GM12878 (cell line): Measurements from ENCODE around the gene OR2F2. TPM values are rescaled to one million over a fixed set of nuclear protein-coding genes. Genes with fewer than 3 reads are reported as not detected.

Experiments
- ATAC-seq: fragments of 200-7000 bp; cut with Tn5 transposase; 3 replicates; pipeline ENCODE4 v1.9.1; 2020; ENCODE audit warnings: mild to moderate bottlenecking, moderate library complexity
- BruUV-seq: library from RNA; stranded (reverse); fragments of 400-500 nt; replicated peaks from 2 replicates; lab custom pipeline; 2021; lab: Mats Ljungman, UMichigan
- CTCF ChIA-PET: fragments of 300-600 bp; sonication (Branson Sonifier 250); formaldehyde crosslinking; extraction: SDS; loops from one replicate; lab custom pipeline; 2021; ENCODE audit warnings: inconsistent platforms; lab: Yijun Ruan, JAX
- POLR2A ChIA-PET: fragments of 350-600 bp; formaldehyde crosslinking; extraction: SDS; loops from one replicate; lab custom pipeline; 2021; ENCODE audit warnings: inconsistent platforms; lab: Charles Lee
- RAD21 ChIA-PET: fragments of 300-600 bp; sonication (Branson Sonifier 250); formaldehyde crosslinking; loops from one replicate; lab custom pipeline; 2023; ENCODE audit warnings: antibody characterized with exemption; ENCODE audit not compliant: unreplicated experiment; lab: Charles Lee
- SMC1A ChIA-PET: fragments of 300-600 bp; sonication (Branson Sonifier 250); formaldehyde crosslinking; loops from one replicate; lab custom pipeline; 2023; ENCODE audit not compliant: unreplicated experiment, uncharacterized antibody; lab: Charles Lee
- DNase-seq: peaks from one replicate; pipeline ENCODE4 v3.0.0-alpha.2; 2011; ENCODE audit warnings: low read depth, low spot score
- FAIRE-seq: peaks from 3 replicates; lab custom pipeline; 2011; peaks lifted over from hg19 to GRCh38; lab: Jason Lieb, UNC
- H2AFZ ChIP-seq: 2 replicates; pipeline ENCODE4 v1.6.0; 2011; ENCODE audit warnings: low read depth, low read length, control low read depth; ENCODE audit not compliant: control insufficient read depth
- H3K27ac ChIP-seq: 2 replicates; pipeline ENCODE4 v1.5.1; 2011; ENCODE audit warnings: control low read depth; ENCODE audit not compliant: control insufficient read depth, insufficient read depth
- H3K27me3 ChIP-seq, 2 experiments: replicated peaks in 1 of 2; 2 replicates each; pipeline versions ENCODE4 v1.6.0 to v1.6.1; 2011; ENCODE audit warnings: low read length in 1 of 2; ENCODE audit not compliant: control insufficient read depth in 2 of 2, insufficient read depth in 2 of 2
- H3K36me3 ChIP-seq, 2 experiments: 2 replicates each; pipeline ENCODE4 v1.5.1; 2011; ENCODE audit warnings: low read length in 1 of 2; ENCODE audit not compliant: control insufficient read depth in 2 of 2, insufficient read depth in 2 of 2
- H3K4me1 ChIP-seq: 2 replicates; pipeline ENCODE4 v1.6.1; 2011; ENCODE audit warnings: mild to moderate bottlenecking, low read length, moderate library complexity, mixed read lengths; ENCODE audit not compliant: control insufficient read depth, insufficient read depth
- H3K4me2 ChIP-seq: 2 replicates; pipeline ENCODE4 v1.6.0; 2011; ENCODE audit warnings: control low read depth; ENCODE audit not compliant: control insufficient read depth, insufficient read depth
- H3K4me3 ChIP-seq: fragments of 200-600 bp; sonication (generic); 2 replicates; pipeline ENCODE4 v1.5.1; 2016
- H3K79me2 ChIP-seq: 2 replicates; pipeline ENCODE4 v1.6.0; 2011; ENCODE audit warnings: low read length; ENCODE audit not compliant: control insufficient read depth, insufficient read depth
- H3K9ac ChIP-seq: 2 replicates; pipeline ENCODE4 v1.8.0; 2011; ENCODE audit warnings: low read length, control low read depth, mixed read lengths; ENCODE audit not compliant: control insufficient read depth, insufficient read depth
- H3K9me3 ChIP-seq: replicated peaks from 3 replicates; pipeline ENCODE4 v1.5.1; 2011; ENCODE audit warnings: mild to moderate bottlenecking, low read length; ENCODE audit not compliant: control insufficient read depth, insufficient read depth
- H4K20me1 ChIP-seq: 2 replicates; pipeline ENCODE4 v1.6.0; 2011; ENCODE audit not compliant: control insufficient read depth, insufficient read depth
- BCL11A ChIP-seq: IDR thresholded peaks from 2 replicates; pipeline ENCODE4 v1.6.1; 2011; ENCODE audit warnings: low read depth, low read length
- BCLAF1 ChIP-seq: fragments of 450-650 bp; IDR thresholded peaks from 2 replicates; pipeline ENCODE4 v1.6.1; 2017; ENCODE audit warnings: antibody characterized with exemption, mild to moderate bottlenecking, moderate library complexity
- CREM ChIP-seq: IDR thresholded peaks from 2 replicates; pipeline ENCODE4 v1.6.1; 2014; ENCODE audit warnings: antibody characterized with exemption, low read depth
- E4F1 ChIP-seq: fragments of 450-650 bp; IDR thresholded peaks from 2 replicates; pipeline ENCODE4 v1.6.1; 2018; ENCODE audit warnings: borderline replicate concordance, mild to moderate bottlenecking; ENCODE audit not compliant: partially characterized antibody
- EGR1 ChIP-seq, 2 experiments: IDR thresholded peaks; 1 replicate in 1 of 2; 2 replicates in 1 of 2; pipeline ENCODE4 v1.6.1; 2011 to 2012; ENCODE audit warnings: low read depth in 2 of 2, low read length in 2 of 2, borderline replicate concordance in 1 of 2, mild to moderate bottlenecking in 1 of 2, moderate library complexity in 1 of 2
- IKZF2 ChIP-seq, 2 experiments: fragments of 450-650 bp; IDR thresholded peaks; 2 replicates each; pipeline ENCODE4 v1.6.1; 2017; ENCODE audit warnings: mild to moderate bottlenecking in 2 of 2, moderate library complexity in 2 of 2
- IRF4 ChIP-seq: IDR thresholded peaks from 2 replicates; pipeline ENCODE4 v1.6.1; 2011; ENCODE audit warnings: low read depth, low read length
- KAT2A ChIP-seq: conservative IDR thresholded peaks from 2 replicates; pipeline ENCODE4 v1.6.1; 2011; ENCODE audit warnings: low read depth, low read length; ENCODE audit not compliant: control insufficient read depth
- MTA2 ChIP-seq: fragments of 450-650 bp; IDR thresholded peaks from 2 replicates; pipeline ENCODE4 v1.6.1; 2016; ENCODE audit warnings: low read depth, mild to moderate bottlenecking, moderate library complexity
- MTA3 ChIP-seq: IDR thresholded peaks from 2 replicates; pipeline ENCODE4 v1.6.1; 2012; ENCODE audit warnings: low read length, inconsistent platforms, borderline replicate concordance
- NFYA ChIP-seq: IDR thresholded peaks from 2 replicates; pipeline ENCODE4 v1.6.1; 2011; ENCODE audit warnings: low read depth, mild to moderate bottlenecking, low read length, improper control_type of control experiment, borderline replicate concordance
- NFYB ChIP-seq: IDR thresholded peaks from 2 replicates; pipeline ENCODE4 v1.6.1; 2011; ENCODE audit warnings: low read depth, mild to moderate bottlenecking, low read length, improper control_type of control experiment, moderate library complexity; ENCODE audit not compliant: insufficient read depth
- PAX5 ChIP-seq: IDR thresholded peaks from 2 replicates; pipeline ENCODE4 v1.6.1; 2011; ENCODE audit warnings: low read depth, low read length, borderline replicate concordance
- RAD21 ChIP-seq: IDR thresholded peaks from 2 replicates; pipeline ENCODE4 v1.6.1; 2011; ENCODE audit warnings: mild to moderate bottlenecking, low read depth, low read length, moderate library complexity; ENCODE audit not compliant: insufficient read depth
- SMAD1 ChIP-seq: fragments of 450-650 bp; IDR thresholded peaks from 2 replicates; pipeline ENCODE4 v1.6.1; 2018; ENCODE audit warnings: mild to moderate bottlenecking, low read depth; ENCODE audit not compliant: partially characterized antibody
- SUZ12 ChIP-seq: fragments of 200-600 bp; sonication (generic); IDR thresholded peaks from one replicate; pipeline ENCODE4 v1.6.1; 2018; ENCODE audit warnings: antibody characterized with exemption, mild to moderate bottlenecking; ENCODE audit not compliant: unreplicated experiment
- TBL1XR1 ChIP-seq: IDR thresholded peaks from 2 replicates; pipeline ENCODE4 v1.6.1; 2012; ENCODE audit warnings: low read depth, low read length, improper control_type of control experiment
- ZNF24 ChIP-seq: fragments of 450-650 bp; IDR thresholded peaks from 2 replicates; pipeline ENCODE4 v1.6.1; 2017; ENCODE audit warnings: antibody characterized with exemption, mild to moderate bottlenecking
- WGBS: methylation state at CpG from one replicate; pipeline ENCODE4 v1.1.6; 2016; ENCODE audit warnings: low lambda C conversion rate; ENCODE audit not compliant: insufficient replicate concordance, insufficient coverage; ENCODE audit errors: missing lambda C conversion rate; 5-methylcytosine and 5-hydroxymethylcytosine counted together
- in situ Hi-C: fragments of 300-500 bp; cut with MboI; formaldehyde crosslinking; loops from 9 replicates; pipeline ENCODE4 v1.14.3; 2018; ENCODE audit warnings: mixed read lengths
- intact Hi-C: fragments of 100-400 bp; cut with micrococcal nuclease; formaldehyde crosslinking; loops from one replicate; pipeline ENCODE4 v1.14.2; 2022; ENCODE audit not compliant: unreplicated experiment
- polyA plus RNA-seq, 11 experiments: library from polyadenylated mRNA; depleted of rRNA in 4 of 11; unstranded in 6 of 11; stranded (reverse) in 5 of 11; fragments of >200 nt; fragmentation: Nextera tagmentation in 4 of 11; fragmentation: Illumina TruSeq in 1 of 11; extraction: Ambion mirVana in 4 of 11; extraction: Trizol in 1 of 11; gene quantifications; 1 replicate in 1 of 11; 2 replicates in 10 of 11; pipeline versions ENCODE4 v1.2.1 to v1.2.3, GENCODE V29; 2011 to 2016; ENCODE audit warnings: inconsistent platforms in 2 of 11, missing spikeins in 2 of 11, low read depth in 1 of 11
- total RNA-seq, 4 experiments: library from RNA; depleted of rRNA in 3 of 4; stranded (reverse); fragments of >200 nt in 3 of 4; fragmentation: Illumina TruSeq in 1 of 4; extraction: Trizol in 1 of 4; gene quantifications; 2 replicates each; pipeline versions ENCODE4 v1.2.1 to v1.2.3, GENCODE V29; 2013 to 2021
- TF ChIP-seq, protein P1 (sequence below): IDR thresholded peaks from 2 replicates; pipeline ENCODE4 v1.6.1; 2011; ENCODE audit warnings: borderline replicate concordance, low read depth, mild to moderate bottlenecking, moderate library complexity, low read length; ENCODE audit not compliant: insufficient read depth, poor library complexity, severe bottlenecking

The OR2F2 gene
- total and polyA plus RNA-seq, 10 of the 15 experiments (the other 5 are each of a cell fraction or from before 2014, with no cell fraction given): not detected

GRCh38 chr7:143967398-143967797, 32.4 kb downstream of the OR2F2 start:
- H4K20me1 ChIP-seq: no peaks in the 10 kb centered on the region
- no peak overlapping the region for H3K4me2 ChIP-seq
- H3K4me1 ChIP-seq: no peaks in the 10 kb centered on the region
- intact Hi-C loops: no loop called here
- H3K27me3 ChIP-seq: no peaks in the 10 kb centered on the region
- DNase-seq (no peak), ATAC-seq (no peak), FAIRE-seq (no peak)
- in situ Hi-C loops: no loop called here
- no TSS peak for BruUV-seq
- H3K9ac ChIP-seq: no peak overlapping the region
- SMC1A ChIA-PET: interaction anchor here (1.1 kb wide), 1 partner anchor 8 kb away, joined by 4 read pairs; no protein-coding TSS in a partner anchor
- no peak overlapping the region for H3K4me3 ChIP-seq
- H3K27ac ChIP-seq: no peak overlapping the region
- POLR2A ChIA-PET: no interaction called here
- CTCF ChIA-PET: no interaction called here
- no peaks in the 10 kb centered on the region for H3K36me3 ChIP-seq
- no peaks in the 10 kb centered on the region for H3K79me2 ChIP-seq
- no peak overlapping the region for H2AFZ ChIP-seq
- TF ChIP-seq E4F1 (no peak), NFYA (no peak), BCLAF1 (no peak), NFYB (no peak), MTA3 (no peak), BCL11A (no peak), EGR1 (IDR thresholded peaks at IDR 0.05; ENCODE audit: borderline replicate concordance in 1 of 2, low read depth in 2 of 2, low read length in 2 of 2) (no peak), PAX5 (no peak), ZNF24 (no peak), IRF4 (no peak), SUZ12 (no peak), IKZF2 (IDR thresholded peaks at IDR 0.05) (no peak), RAD21 (no peak), SMAD1 (no peak), KAT2A (no peak), MTA2 (no peak), CREM (no peak), TBL1XR1 (no peak)
- TF ChIP-seq, protein P1, sequence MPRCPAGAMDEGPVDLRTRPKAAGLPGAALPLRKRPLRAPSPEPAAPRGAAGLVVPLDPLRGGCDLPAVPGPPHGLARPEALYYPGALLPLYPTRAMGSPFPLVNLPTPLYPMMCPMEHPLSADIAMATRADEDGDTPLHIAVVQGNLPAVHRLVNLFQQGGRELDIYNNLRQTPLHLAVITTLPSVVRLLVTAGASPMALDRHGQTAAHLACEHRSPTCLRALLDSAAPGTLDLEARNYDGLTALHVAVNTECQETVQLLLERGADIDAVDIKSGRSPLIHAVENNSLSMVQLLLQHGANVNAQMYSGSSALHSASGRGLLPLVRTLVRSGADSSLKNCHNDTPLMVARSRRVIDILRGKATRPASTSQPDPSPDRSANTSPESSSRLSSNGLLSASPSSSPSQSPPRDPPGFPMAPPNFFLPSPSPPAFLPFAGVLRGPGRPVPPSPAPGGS: no peak
- H3K9me3 ChIP-seq: no peaks in the 10 kb centered on the region
- 11% methylated on average over 4 of the region's 4 CpGs for WGBS
- RAD21 ChIA-PET: no interaction called here
